ENCODE results near the gene PLA2R1.

The PLA2R1 gene

GRCh38 chr2:160062292-160063005 lies at the start of gene PLA2R1:
PLA2R1 (minus strand) TSS chr2:160062615; CDS start chr2:160062403, 212 bp downstream.
- peak; percentile 75 for DNase-seq (ENCODE audit: low spot score)

- no peak for DNase-seq (ENCODE audit: low spot score)
Measured at GRCh38 chr2:160110674-160111239, 48.3 kb upstream of the PLA2R1 start.

- peak; percentile 79 for DNase-seq (ENCODE audit: low spot score)
Measured at GRCh38 chr2:160109939-160110673, 47.7 kb upstream of the PLA2R1 start.

GRCh38 chr2:160109243-160109642 lies 46.8 kb upstream of the PLA2R1 start:
- DNase-seq (ENCODE audit: low spot score), result no peak

DNA sequence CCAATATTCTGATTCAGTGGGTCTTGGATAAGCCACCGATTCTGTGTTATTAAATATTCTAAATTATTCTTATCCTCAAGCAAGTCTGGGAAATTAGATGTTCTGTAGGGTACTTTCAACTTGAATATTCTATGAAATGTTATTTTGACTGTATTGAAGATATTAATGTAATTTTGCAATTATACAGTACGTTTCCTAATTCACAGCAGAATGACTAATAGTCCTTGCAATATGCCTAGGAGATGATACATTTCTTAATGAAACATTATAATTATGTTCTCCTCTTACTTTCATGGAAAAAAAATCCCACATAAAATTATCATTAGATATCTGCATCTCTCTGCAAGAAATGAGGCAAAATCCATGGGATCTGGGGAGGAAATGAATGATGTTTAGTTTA lies 46.2 kb upstream of the PLA2R1 start:
- no peak for DNase-seq (ENCODE audit: low spot score)

DNA sequence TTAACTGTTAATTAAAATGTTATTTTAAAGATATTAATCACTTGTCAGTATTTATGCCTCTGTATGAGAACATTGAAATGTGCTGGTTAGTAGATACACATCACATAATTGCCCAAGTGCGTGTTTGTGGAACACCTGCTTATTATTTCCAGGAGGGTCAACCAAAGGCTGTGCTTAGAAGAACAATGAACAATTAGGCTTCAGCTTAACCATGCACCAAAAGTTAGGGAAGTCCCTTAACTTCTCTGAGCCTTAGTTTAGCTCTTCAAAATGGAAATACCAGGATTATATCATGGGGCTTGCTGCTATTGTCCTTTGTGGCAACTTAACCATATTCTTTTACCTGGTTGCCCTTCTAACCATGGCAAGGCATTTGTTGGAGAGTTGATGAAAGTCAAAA lies 43.0 kb upstream of the PLA2R1 start:
- DNase-seq (ENCODE audit: low spot score), result no peak

DNA sequence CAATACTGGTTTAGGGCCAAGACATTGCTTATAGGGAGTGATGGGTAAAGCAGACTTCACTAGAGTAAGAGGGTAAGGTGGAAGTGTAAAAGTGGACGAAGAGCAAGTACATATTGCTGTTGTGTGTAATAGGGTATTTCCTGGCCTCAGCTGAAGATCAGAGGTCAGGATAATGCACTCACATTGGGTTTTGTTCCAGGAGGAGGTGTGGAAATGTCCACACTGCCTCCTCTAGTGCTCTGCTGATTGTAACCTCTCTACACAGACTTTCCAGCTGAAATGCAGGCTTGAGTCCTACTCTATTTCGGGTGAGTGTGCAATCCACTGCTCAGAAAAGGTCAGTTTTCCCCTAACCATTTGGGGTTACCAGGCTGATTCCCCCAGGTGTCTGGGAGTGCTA lies 41.7 kb upstream of the PLA2R1 start:
- DNase-seq (ENCODE audit: low spot score), result no peak

GRCh38 chr2:160097326-160097725 lies 34.9 kb upstream of the PLA2R1 start:
- no peak for DNase-seq (ENCODE audit: low spot score)

- DNase-seq (ENCODE audit: low spot score), result no peak
Measured at GRCh38 chr2:160096409-160096808, 34.0 kb upstream of the PLA2R1 start.

DNA sequence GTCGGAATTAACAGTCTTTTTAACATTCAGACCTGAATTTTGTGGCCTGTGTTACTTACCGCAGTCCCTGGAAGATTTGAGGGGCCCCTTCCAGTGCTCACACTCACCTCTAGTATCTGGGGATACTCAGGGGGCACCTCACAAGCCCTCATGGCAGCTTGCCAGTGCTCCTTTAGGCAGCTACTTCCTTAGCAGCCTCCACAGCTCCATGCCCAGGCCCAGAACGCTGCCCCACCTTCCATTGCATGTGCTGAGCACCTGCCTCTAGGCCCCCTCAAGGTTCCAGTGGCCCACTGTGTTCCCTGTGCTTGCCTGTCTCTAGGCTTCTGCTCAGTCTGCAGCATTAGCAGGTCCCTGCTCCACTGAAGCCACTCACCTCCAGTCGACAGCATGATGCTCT lies 30.0 kb upstream of the PLA2R1 start:
- DNase-seq (ENCODE audit: low spot score), result no peak

- no peak for DNase-seq (ENCODE audit: low spot score)
Measured at GRCh38 chr2:160091381-160091780, 29.0 kb upstream of the PLA2R1 start.

GRCh38 chr2:160087854-160088745 lies 25.7 kb upstream of the PLA2R1 start:
- DNase-seq (ENCODE audit: low spot score), result no peak

DNA sequence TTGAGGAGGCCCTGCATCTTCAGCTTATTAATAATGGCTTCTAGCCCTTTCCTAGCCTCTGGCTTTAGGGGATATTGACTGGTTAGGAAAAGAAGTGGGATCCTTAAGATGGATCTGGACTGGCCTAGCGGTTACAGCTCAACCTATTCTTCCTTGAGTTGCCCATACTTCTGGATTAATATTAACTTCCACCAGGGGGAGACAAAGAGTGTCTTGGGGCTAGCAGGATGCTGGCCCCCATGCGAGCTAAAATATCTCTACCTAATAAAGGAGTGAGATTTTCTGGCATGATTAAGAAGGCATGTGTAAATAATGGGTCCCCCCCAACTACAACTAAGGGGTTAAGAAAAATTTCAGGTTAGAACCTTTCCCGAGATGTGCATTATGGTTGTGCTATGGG lies 23.2 kb upstream of the PLA2R1 start:
- no peak for DNase-seq (ENCODE audit: low spot score)

- no peak for DNase-seq (ENCODE audit: low spot score)
Measured at GRCh38 chr2:160077912-160078810, 15.7 kb upstream of the PLA2R1 start.

- no peak for DNase-seq (ENCODE audit: low spot score)
Measured at GRCh38 chr2:160076914-160077313, 14.5 kb upstream of the PLA2R1 start.

GRCh38 chr2:160076241-160076640 lies 13.8 kb upstream of the PLA2R1 start:
- DNase-seq (ENCODE audit: low spot score), result no peak

DNA sequence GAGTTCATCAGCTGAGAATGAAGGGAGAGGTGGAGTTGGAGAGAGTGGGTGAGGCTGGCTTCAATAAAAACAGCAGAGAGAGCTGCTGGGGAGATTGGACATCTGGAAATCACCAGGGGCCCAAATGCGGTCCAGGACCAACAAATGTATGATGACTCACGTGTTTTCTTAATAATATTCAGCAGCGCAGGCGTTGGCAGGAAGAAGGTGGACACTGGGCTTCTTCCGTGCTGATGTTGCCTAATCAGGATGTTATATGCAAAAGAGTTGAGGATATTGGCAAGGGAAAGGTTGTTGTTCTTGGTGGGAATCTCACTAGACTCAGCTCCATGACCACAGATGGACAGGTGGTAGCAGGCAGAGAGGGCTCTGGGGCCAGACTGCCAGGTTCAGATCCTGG lies 12.8 kb upstream of the PLA2R1 start:
- DNase-seq (ENCODE audit: low spot score), result no peak

DNA sequence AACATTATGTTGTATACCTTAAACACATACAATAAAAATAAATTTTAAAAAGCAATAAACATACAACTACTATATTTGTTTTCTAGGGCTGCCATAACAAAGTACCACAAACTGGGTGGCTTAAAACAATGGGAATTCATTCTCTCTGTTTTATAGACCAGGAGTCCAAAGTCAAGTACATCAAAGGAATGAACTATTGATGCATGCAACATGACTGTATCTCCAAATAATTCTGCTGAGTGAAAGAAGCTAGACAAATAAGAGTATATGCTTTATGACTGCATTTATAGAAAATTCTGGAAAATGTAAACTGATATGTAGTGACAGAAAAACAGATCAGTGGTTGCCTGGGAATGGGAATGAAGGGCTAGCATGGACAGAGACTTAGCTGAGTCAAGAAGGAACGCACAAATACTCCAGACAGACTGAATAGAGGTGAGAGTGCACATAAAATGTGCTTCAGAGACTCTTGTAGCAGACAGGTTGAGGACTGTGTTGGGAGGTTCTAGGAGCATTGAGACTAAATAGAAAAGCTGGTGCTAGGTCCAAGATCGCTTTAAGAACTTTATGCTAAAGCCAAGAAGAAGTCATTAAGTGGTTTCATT lies 11.0 kb upstream of the PLA2R1 start:
- DNase-seq (ENCODE audit: low spot score), result no peak

GRCh38 chr2:160068906-160069305 lies 6.5 kb upstream of the PLA2R1 start:
- DNase-seq (ENCODE audit: low spot score), result no peak

DNA sequence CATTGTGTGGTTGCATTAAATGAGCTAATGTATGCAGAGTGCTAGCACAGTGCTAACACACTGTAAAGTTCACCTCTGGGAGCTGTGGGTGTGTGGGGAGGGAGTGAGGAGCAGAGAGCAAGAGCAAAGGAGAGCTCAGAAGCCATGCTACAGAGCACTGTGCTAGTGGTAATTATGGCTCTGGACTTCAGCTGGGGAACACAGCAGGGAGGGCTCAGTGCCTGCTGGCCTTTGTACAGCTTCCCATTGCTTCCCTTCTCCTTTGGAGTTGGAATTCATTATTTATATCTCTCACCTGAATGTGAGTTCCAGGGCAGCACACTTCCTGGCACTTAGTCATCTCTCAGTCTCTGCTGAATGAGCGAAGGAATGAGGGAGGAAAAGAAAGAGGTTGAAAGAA lies 2.5 kb upstream of the PLA2R1 start:
- no peak for DNase-seq (ENCODE audit: low spot score)

All from AG08396 (cell line).